Neuron (in vitro differentiated cells): Measurements from ENCODE around the gene CBY1.

ENCODE experiments used
- H2AFZ ChIP-seq: one replicate; pipeline ENCODE4 v1.6.1; 2013; ENCODE audit warnings: low read depth, mild to moderate bottlenecking, inconsistent platforms, low read length, moderate library complexity
- H3K27me3 ChIP-seq: one replicate; pipeline ENCODE4 v1.6.1; 2013; ENCODE audit warnings: low read length; ENCODE audit not compliant: insufficient read depth
- H3K36me3 ChIP-seq: one replicate; pipeline ENCODE4 v1.6.1; 2013; ENCODE audit warnings: low read length; ENCODE audit not compliant: insufficient read depth
- H3K4me1 ChIP-seq: one replicate; pipeline ENCODE4 v1.6.1; 2013; ENCODE audit warnings: low read length; ENCODE audit not compliant: insufficient read depth
- H3K4me3 ChIP-seq: 2 replicates; pipeline ENCODE4 v1.5.1; 2013; ENCODE audit warnings: mild to moderate bottlenecking, low read length, moderate library complexity
- H3K9me3 ChIP-seq: one replicate; pipeline ENCODE4 v1.6.1; 2013; ENCODE audit warnings: low read length

CBY1 gene

GRCh38 chr22:38657045-38657909 is 839 bp downstream of the CBY1 start:
- H3K4me3 ChIP-seq, result peak overlapping the region; percentile 92
- no peaks in the 10 kb centered on the region for H3K27me3 ChIP-seq
- peaks cover 3% of the 10 kb centered on the region for H3K9me3 ChIP-seq
- peaks cover 11% of the 10 kb centered on the region for H3K4me1 ChIP-seq
- peaks cover 7% of the 10 kb centered on the region for H3K36me3 ChIP-seq
- H2AFZ ChIP-seq, result peak overlapping the region; percentile 79

GRCh38 chr22:38674888-38675287 is 18.4 kb downstream of the CBY1 start:
- Histone ChIP-seq H2AFZ (no peak overlapping the region), H3K4me1 (no peaks in the 10 kb centered on the region), H3K27me3 (no peaks in the 10 kb centered on the region), H3K36me3 (peaks cover 36% of the 10 kb centered on the region), H3K9me3 (no peaks in the 10 kb centered on the region), H3K4me3 (no peak overlapping the region)

GRCh38 chr22:38675833-38676232 is 19.4 kb downstream of the CBY1 start:
- no peak overlapping the region for H3K4me3 ChIP-seq
- H3K4me1 ChIP-seq, result no peaks in the 10 kb centered on the region
- H2AFZ ChIP-seq, result no peak overlapping the region
- H3K9me3 ChIP-seq, result no peaks in the 10 kb centered on the region
- H3K27me3 ChIP-seq, result no peaks in the 10 kb centered on the region
- H3K36me3 ChIP-seq, result peaks cover 34% of the 10 kb centered on the region

DNA sequence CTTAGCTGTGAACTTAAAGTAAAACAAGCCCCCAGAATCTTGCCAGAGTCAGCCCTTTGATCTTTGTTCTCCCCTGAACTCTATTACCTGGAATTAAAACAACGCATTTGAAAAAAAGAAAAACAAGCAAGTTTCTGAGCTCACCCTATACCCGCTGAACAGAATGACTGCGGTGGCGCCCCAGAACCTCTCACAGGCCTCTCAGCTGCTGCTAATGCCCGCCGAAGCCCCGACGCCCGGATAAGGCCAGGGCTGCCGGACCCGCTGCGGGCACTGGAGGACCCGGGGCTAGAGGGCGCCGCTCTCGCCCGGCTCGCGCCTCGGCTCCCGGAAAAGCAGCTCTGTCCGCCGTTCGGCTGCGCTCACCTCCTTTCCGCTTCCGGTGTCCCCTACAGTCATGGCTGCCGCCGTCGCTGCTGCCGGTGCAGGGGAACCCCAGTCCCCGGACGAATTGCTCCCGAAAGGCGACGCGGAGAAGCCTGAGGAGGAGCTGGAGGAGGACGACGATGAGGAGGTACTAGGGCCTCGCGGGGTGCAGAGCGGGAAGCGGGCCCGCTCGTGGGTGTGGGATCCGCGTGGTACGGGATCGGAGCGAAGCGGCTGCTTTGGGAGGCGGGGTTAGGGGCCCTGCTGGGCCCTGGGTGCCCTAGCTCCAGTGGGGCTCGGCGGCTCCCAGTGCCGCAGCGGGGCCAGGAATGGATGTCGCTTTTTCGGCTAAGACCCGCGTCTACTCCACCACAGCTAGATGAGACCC is 25.3 kb downstream of the CBY1 start, which contains the start of gene TOMM22:
Gene TOMM22, plus strand, starts transcription at position 376 of the 754 bp plus-strand sequence. Its CDS starts 22 bp downstream, at position 398.
- Histone ChIP-seq H2AFZ (peak within 1 kb of the TSS; percentile 24), H3K9me3 (peaks cover 5% of the 10 kb centered on the region), H3K36me3 (peaks cover 33% of the 10 kb centered on the region)

GRCh38 chr22:38684895-38685294 is 28.5 kb downstream of the CBY1 start:
- Histone ChIP-seq H3K4me1 (peaks cover 10% of the 10 kb centered on the region), H3K27me3 (no peaks in the 10 kb centered on the region), H3K36me3 (peaks cover 59% of the 10 kb centered on the region), H2AFZ (no peak overlapping the region), H3K4me3 (no peak overlapping the region), H3K9me3 (peaks cover 5% of the 10 kb centered on the region)

More for the DNA sequence above, 25.3 kb downstream of the CBY1 start, which contains the start of gene TOMM22:
- H3K27me3 ChIP-seq, result no peaks in the 10 kb centered on the region
- peaks cover 10% of the 10 kb centered on the region for H3K4me1 ChIP-seq
- H3K4me3 ChIP-seq, result peak within 1 kb of the TSS; percentile 71

- Histone ChIP-seq H3K4me3 (no peak overlapping the region), H2AFZ (no peak overlapping the region), H3K4me1 (peaks cover 10% of the 10 kb centered on the region), H3K9me3 (peaks cover 5% of the 10 kb centered on the region), H3K27me3 (no peaks in the 10 kb centered on the region), H3K36me3 (peaks cover 62% of the 10 kb centered on the region)
These were observed 29.3 kb downstream of the CBY1 start for GRCh38 chr22:38685761-38686160.

GRCh38 chr22:38689651-38690050 is 33.2 kb downstream of the CBY1 start:
- Histone ChIP-seq H2AFZ (no peak overlapping the region), H3K4me3 (no peak overlapping the region), H3K36me3 (peaks cover 55% of the 10 kb centered on the region), H3K9me3 (no peaks in the 10 kb centered on the region), H3K4me1 (peaks cover 12% of the 10 kb centered on the region), H3K27me3 (no peaks in the 10 kb centered on the region)

- Histone ChIP-seq H3K4me3 (no peak overlapping the region), H3K27me3 (no peaks in the 10 kb centered on the region), H3K4me1 (peaks cover 37% of the 10 kb centered on the region), H3K9me3 (no peaks in the 10 kb centered on the region), H2AFZ (no peak overlapping the region), H3K36me3 (peaks cover 27% of the 10 kb centered on the region)
These were observed 37.6 kb downstream of the CBY1 start for GRCh38 chr22:38694049-38694448.

- Histone ChIP-seq H3K9me3 (no peaks in the 10 kb centered on the region), H3K4me3 (no peak overlapping the region), H3K4me1 (peaks cover 46% of the 10 kb centered on the region), H3K27me3 (no peaks in the 10 kb centered on the region), H3K36me3 (peaks cover 23% of the 10 kb centered on the region), H2AFZ (no peak overlapping the region)
These were observed 38.5 kb downstream of the CBY1 start for GRCh38 chr22:38694940-38695339.

DNA sequence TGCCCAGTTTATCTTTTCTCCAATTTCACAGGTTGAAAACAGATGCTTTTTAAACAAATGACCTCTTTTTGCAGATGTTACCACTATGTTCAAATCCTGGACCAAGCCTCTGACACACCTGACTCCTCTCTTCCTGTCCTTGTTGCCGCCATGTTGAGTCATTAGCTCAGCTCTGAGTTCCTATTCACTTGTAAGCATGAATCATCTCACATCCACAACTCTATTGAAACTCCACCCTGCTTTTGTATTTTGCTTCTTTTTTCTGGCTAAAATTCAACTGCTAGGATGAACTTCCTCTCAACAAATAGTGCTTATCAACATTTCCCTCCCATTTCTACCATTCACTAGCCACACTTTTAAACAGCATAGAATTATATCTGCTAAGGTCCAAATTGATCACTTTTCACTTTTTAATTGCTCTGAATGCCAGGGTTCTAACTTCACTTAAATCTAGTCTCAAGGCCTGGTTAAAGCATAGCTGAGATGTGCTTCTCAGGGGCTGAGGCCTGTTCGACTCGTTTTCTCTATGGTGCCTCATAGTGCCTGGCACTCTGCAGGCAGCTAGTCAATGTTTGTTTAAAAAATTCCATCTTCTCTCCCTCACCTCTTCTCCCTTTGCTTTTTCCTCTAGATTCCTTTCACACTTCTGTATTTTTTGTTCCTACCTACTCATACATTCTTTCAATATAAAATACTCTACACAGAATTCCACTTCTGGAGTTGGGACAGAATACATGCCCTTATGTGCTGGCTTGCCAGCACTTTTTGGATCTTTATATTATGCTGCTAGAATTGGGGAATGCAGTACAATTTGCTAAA is 40.4 kb downstream of the CBY1 start:
- no peaks in the 10 kb centered on the region for H3K27me3 ChIP-seq
- H3K4me1 ChIP-seq, result peaks cover 45% of the 10 kb centered on the region
- no peak overlapping the region for H3K4me3 ChIP-seq
- peaks cover 19% of the 10 kb centered on the region for H3K36me3 ChIP-seq
- H2AFZ ChIP-seq, result no peak overlapping the region
- H3K9me3 ChIP-seq, result no peaks in the 10 kb centered on the region

DNA sequence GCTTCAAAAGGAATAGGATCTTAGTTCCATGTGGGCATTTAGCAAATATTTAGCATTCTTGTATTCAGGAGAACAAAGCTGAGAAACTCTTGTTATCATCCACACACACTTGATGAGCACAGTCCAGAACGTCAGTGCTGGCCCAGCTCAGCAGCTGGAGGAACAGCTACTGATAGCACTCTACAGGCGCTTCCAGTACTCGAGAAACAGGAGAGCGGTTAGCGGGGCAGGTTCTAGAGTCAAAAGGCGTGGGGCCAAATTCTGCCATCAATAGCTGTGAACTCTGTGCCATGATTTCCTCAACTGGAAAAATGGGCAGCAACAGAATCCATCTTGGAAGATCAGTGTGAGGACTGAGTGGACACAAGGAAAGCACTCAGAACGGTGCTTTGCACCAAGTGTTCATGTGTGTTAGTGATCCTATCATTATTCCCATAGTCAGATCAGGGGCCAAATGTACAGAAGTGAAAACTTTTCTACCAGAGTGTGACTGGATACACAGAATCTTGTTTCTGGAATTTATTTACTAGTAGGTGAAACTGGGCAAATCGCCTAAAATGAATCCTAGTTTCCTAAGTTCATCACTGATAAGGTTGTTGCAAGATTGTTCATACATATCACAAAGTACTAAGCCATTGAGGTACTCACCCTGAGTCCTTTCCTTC is 41.1 kb downstream of the CBY1 start:
- Histone ChIP-seq H3K36me3 (peaks cover 19% of the 10 kb centered on the region), H3K4me3 (peak overlapping the region; percentile 98), H2AFZ (no peak overlapping the region), H3K27me3 (no peaks in the 10 kb centered on the region), H3K9me3 (no peaks in the 10 kb centered on the region), H3K4me1 (peaks cover 40% of the 10 kb centered on the region)

DNA sequence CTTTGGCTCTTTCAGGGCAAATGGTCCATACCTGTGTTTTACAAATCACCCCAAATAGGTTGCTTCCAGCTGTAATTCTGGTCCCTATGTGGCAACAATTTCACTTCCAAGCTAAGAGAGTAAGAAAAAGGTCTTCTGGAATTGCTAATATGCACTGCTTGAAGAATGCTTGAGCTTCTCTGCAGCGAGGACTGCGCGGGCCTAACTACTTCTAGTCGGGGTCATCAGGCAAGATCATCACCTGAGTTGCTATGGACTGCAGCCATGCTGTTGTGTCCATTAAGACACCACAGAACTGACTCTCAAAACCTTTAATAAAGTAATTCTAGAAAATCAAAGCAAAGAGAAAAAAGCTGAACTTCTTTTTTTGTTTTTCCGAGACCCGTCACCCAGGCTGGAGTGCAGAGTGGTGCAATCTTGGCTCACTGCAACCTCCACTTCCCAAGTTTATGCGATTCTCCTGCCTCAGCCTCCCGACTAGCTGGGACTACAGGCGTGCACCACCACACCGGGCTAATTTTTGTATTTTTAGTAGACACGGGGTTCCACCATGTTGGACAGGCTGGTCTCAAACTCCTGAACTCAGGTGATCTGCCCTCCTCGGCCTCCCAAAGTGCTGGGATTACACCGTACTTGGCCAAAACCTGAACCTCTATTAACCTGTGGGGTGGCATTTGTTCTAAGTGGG is 42.1 kb downstream of the CBY1 start:
- Histone ChIP-seq H3K9me3 (no peaks in the 10 kb centered on the region), H3K4me3 (peak overlapping the region; percentile 98), H2AFZ (no peak overlapping the region), H3K4me1 (peaks cover 40% of the 10 kb centered on the region), H3K27me3 (no peaks in the 10 kb centered on the region), H3K36me3 (peaks cover 19% of the 10 kb centered on the region)
